SK-N-SH (cell line): ENCODE data around the gene CEP170. TPM values are rescaled to one million over a fixed set of nuclear protein-coding genes. Genes with fewer than 3 reads are reported as not detected.
"Not testable (repeated sequence)": the region's sequence is repeated elsewhere in the genome, so short reads cannot be mapped to it uniquely, and the experiment has no call there.

Experiments
- CTCF ChIA-PET: fragments of 300-600, 350-600 bp; formaldehyde crosslinking; extraction: SDS; loops from one replicate; lab custom pipeline; 2021; lab: Yijun Ruan, JAX
- POLR2A ChIA-PET: fragments of 350-600 bp; sonication (Branson Sonifier 250); formaldehyde crosslinking; extraction: SDS; loops from one replicate; lab custom pipeline; 2020; ENCODE audit warnings: antibody characterized with exemption, inconsistent platforms; lab: Yijun Ruan, JAX
- DNase-seq: peaks from one replicate; pipeline ENCODE4 v3.0.0; 2012
- H2AFZ ChIP-seq: fragments of 200-600 bp; sonication (generic); 2 replicates; pipeline ENCODE4 v1.8.1; 2016; ENCODE audit warnings: antibody characterized with exemption, mild to moderate bottlenecking, low read depth
- H3F3A ChIP-seq: fragments of 200-600 bp; sonication (generic); replicated peaks from 2 replicates; pipeline ENCODE3; 2016; ENCODE audit warnings: antibody characterized with exemption, mild to moderate bottlenecking; ENCODE audit not compliant: insufficient read depth
- H3K27ac ChIP-seq, 2 experiments: fragments of 200-500 bp in 1 of 2; fragments of 200-600 bp in 1 of 2; sonication (Bioruptor generic) in 1 of 2; sonication (generic), shearing (Covaris generic) in 1 of 2; 2 replicates each; pipeline versions ENCODE4 v1.5.1 to v1.6.1; 2014 to 2016; ENCODE audit warnings: low read depth in 2 of 2, inconsistent platforms in 1 of 2, low read length in 1 of 2, mild to moderate bottlenecking in 1 of 2, mixed read lengths in 1 of 2
- H3K27me3 ChIP-seq: fragments of 200-600 bp; sonication (generic), shearing (Covaris generic); 2 replicates; pipeline ENCODE4 v1.6.1; 2016; ENCODE audit warnings: mixed run types; ENCODE audit not compliant: insufficient read depth
- H3K36me3 ChIP-seq, 2 experiments: fragments of 200-500 bp in 1 of 2; fragments of 200-600 bp in 1 of 2; sonication (Bioruptor generic) in 1 of 2; sonication (generic) in 1 of 2; replicated peaks in 1 of 2; 2 replicates each; pipeline versions ENCODE3 to v1.5.1; 2014 to 2016; ENCODE audit warnings: low read length in 1 of 2, mild to moderate bottlenecking in 1 of 2; ENCODE audit not compliant: insufficient read depth in 2 of 2, control insufficient read depth in 1 of 2
- H3K4me1 ChIP-seq, 2 experiments: fragments of 200-500 bp in 1 of 2; fragments of 200-600 bp in 1 of 2; sonication (Bioruptor generic) in 1 of 2; sonication (generic), shearing (Covaris generic) in 1 of 2; 2 replicates each; pipeline versions ENCODE4 v1.5.1 to v1.6.1; 2014 to 2016; ENCODE audit warnings: low read depth in 1 of 2, low read length in 1 of 2, mixed run types in 1 of 2; ENCODE audit not compliant: insufficient read depth in 2 of 2, control insufficient read depth in 1 of 2
- H3K4me2 ChIP-seq: fragments of 200-600 bp; sonication (generic), shearing (Covaris generic); 2 replicates; pipeline ENCODE4 v1.6.1; 2017; ENCODE audit warnings: mixed run types
- H3K4me3 ChIP-seq, 2 experiments: fragments of 200-500 bp in 1 of 2; fragments of 200-600 bp in 1 of 2; sonication (Bioruptor generic) in 1 of 2; sonication (generic), shearing (Covaris generic) in 1 of 2; 2 replicates each; pipeline versions ENCODE4 v1.5.1 to v1.8.1; 2014 to 2016; ENCODE audit warnings: low read depth in 2 of 2, inconsistent platforms in 1 of 2, low read length in 1 of 2, mild to moderate bottlenecking in 1 of 2, mixed read lengths in 1 of 2, moderate library complexity in 1 of 2
- H3K79me2 ChIP-seq: fragments of 200-600 bp; sonication (generic); 2 replicates; pipeline ENCODE4 v1.8.1; 2017; ENCODE audit warnings: mild to moderate bottlenecking; ENCODE audit not compliant: insufficient read depth
- H3K9ac ChIP-seq: fragments of 200-600 bp; sonication (generic); 2 replicates; pipeline ENCODE4 v1.6.1; 2017; ENCODE audit warnings: mixed run types
- H3K9me2 ChIP-seq: fragments of 200-600 bp; sonication (generic); 2 replicates; pipeline ENCODE4 v1.6.1; 2017; ENCODE audit warnings: mixed run types
- H3K9me3 ChIP-seq: fragments of 200-600 bp; sonication (generic); 2 replicates; pipeline ENCODE4 v1.6.1; 2017; ENCODE audit warnings: mixed run types, mild to moderate bottlenecking, moderate library complexity
- H4K20me1 ChIP-seq: fragments of 200-600 bp; sonication (generic); 2 replicates; pipeline ENCODE4 v1.6.1; 2017; ENCODE audit warnings: mild to moderate bottlenecking, mixed run types; ENCODE audit not compliant: insufficient read depth
- FOXM1 ChIP-seq: IDR thresholded peaks from 2 replicates; pipeline ENCODE4 v1.4.0; 2012; ENCODE audit warnings: low read depth, mild to moderate bottlenecking
- NFIC ChIP-seq: IDR thresholded peaks from 2 replicates; pipeline ENCODE4 v1.4.0; 2012; ENCODE audit warnings: borderline replicate concordance
- RAD21 ChIP-seq: IDR thresholded peaks from 2 replicates; pipeline ENCODE4 v1.6.1; 2012; ENCODE audit warnings: mild to moderate bottlenecking, low read length
- RFX5 ChIP-seq: IDR thresholded peaks from 2 replicates; pipeline ENCODE4 v1.6.1; 2012; ENCODE audit warnings: mild to moderate bottlenecking, improper control_type of control experiment, low read length
- TAF1 ChIP-seq: IDR thresholded peaks from 2 replicates; pipeline ENCODE4 v1.6.1; 2012; ENCODE audit warnings: low read depth, mild to moderate bottlenecking, low read length, moderate library complexity, borderline replicate concordance
- YY1 ChIP-seq: IDR thresholded peaks from 2 replicates; pipeline ENCODE4 v1.4.0; 2012; ENCODE audit warnings: low read depth, mild to moderate bottlenecking
- WGBS: methylation state at CpG from one replicate; pipeline ENCODE4 v1.1.6; 2017; ENCODE audit warnings: low lambda C conversion rate; 5-methylcytosine and 5-hydroxymethylcytosine counted together
- polyA plus RNA-seq, 3 experiments: library from polyadenylated mRNA; depleted of rRNA; stranded (reverse); fragments of >200 nt; gene quantifications; 2 replicates each; pipeline ENCODE4 v1.2.3, GENCODE V29; 2012
- TF ChIP-seq, protein P1 (sequence below): IDR thresholded peaks from 2 replicates; pipeline ENCODE4; 2012
- TF ChIP-seq, protein P2 (sequence below): IDR thresholded peaks from 2 replicates; pipeline ENCODE4 v1.4.0; 2012; ENCODE audit warnings: low read depth, borderline replicate concordance
- TF ChIP-seq, protein P3 (sequence below): IDR thresholded peaks from 2 replicates; pipeline ENCODE4 v1.4.0; 2012; ENCODE audit warnings: low read depth, borderline replicate concordance

Gene CEP170
- polyA plus RNA-seq, 1 of the 3 experiments (the other 2 are of a cell fraction) = 67.2 TPM

DNA sequence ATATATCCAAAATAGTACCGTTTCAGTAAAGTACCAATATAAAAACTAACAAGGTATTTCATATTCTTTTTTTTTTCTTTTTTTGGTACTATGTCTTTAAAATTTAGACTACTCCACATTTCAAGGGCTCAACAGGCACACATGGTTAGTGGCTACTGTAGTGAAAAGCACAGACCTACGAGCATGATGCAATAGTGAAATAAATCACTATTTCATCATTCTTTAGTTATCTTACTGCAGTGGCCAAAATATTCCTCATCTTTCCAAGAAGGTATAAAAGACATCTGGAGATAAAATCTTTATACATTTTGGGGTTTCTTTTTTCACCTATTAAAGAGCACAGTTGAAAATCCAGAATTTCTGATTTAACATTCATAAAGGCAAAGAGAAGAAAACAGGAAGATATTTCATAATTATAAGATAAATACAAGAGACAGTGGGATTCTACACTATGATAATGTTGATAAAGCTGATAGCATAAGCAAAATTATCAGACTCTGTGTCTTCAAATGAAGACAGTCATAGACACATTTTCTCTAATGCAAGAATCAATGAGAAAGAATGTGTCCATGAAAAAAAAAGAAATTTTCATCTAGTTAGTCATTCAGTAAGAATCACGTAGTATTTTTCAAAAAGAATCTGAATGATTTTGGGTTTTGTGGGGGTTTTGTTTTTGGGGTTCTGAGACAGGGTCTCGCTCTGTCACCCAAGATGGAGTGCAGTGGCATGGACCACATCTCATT is 41.9 kb downstream of the CEP170 start (continued):
- TF ChIP-seq, protein P1, sequence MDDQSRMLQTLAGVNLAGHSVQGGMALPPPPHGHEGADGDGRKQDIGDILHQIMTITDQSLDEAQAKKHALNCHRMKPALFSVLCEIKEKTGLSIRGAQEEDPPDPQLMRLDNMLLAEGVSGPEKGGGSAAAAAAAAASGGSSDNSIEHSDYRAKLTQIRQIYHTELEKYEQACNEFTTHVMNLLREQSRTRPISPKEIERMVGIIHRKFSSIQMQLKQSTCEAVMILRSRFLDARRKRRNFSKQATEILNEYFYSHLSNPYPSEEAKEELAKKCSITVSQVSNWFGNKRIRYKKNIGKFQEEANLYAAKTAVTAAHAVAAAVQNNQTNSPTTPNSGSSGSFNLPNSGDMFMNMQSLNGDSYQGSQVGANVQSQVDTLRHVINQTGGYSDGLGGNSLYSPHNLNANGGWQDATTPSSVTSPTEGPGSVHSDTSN = peak; percentile 11; the same call in 1 of the 2 replicates
- TF ChIP-seq TAF1 (no peak), RAD21 (no peak), FOXM1 (no peak), YY1 (no peak), RFX5 (no peak)
- TF ChIP-seq, protein P2, sequence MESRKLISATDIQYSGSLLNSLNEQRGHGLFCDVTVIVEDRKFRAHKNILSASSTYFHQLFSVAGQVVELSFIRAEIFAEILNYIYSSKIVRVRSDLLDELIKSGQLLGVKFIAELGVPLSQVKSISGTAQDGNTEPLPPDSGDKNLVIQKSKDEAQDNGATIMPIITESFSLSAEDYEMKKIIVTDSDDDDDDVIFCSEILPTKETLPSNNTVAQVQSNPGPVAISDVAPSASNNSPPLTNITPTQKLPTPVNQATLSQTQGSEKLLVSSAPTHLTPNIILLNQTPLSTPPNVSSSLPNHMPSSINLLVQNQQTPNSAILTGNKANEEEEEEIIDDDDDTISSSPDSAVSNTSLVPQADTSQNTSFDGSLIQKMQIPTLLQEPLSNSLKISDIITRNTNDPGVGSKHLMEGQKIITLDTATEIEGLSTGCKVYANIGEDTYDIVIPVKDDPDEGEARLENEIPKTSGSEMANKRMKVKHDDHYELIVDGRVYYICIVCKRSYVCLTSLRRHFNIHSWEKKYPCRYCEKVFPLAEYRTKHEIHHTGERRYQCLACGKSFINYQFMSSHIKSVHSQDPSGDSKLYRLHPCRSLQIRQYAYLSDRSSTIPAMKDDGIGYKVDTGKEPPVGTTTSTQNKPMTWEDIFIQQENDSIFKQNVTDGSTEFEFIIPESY = no peak
- TF ChIP-seq, protein P3, sequence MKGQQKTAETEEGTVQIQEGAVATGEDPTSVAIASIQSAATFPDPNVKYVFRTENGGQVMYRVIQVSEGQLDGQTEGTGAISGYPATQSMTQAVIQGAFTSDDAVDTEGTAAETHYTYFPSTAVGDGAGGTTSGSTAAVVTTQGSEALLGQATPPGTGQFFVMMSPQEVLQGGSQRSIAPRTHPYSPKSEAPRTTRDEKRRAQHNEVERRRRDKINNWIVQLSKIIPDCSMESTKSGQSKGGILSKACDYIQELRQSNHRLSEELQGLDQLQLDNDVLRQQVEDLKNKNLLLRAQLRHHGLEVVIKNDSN = no peak

DNA sequence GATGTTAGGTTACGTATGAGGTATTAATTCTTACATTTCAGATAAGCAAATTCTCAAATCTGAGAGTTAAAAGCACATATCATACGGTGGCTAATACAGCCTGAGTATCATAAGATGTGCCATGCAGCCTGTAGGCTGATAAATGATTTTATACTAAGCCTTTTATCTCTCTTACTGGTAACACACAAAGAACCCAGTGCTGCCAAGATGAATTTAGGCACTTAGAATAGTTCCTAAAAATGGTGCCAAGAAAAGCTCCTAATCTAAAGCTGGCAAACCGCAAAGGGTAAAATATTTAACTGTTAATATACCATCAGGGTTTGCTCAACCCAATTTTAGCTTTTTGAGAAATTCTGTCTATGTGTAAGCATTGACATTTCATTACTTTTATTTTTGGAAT is 43.1 kb downstream of the CEP170 start:
- DNase-seq, H3K4me2 ChIP-seq, H2AFZ ChIP-seq, H3K4me3 ChIP-seq, H3K9me3 ChIP-seq, POLR2A ChIA-PET, H3K9ac ChIP-seq, H3K9me2 ChIP-seq, CTCF ChIA-PET, H3K27me3 ChIP-seq: not testable (repeated sequence)
- WGBS = 66% methylated on average over 3 of the region's 3 CpGs
- Histone ChIP-seq H3K79me2 (peaks cover 80% of the 10 kb centered on the region), H4K20me1 (peaks cover 17% of the 10 kb centered on the region; the same call in 1 of the 2 replicates), H3F3A (peaks cover 56% of the 10 kb centered on the region), H3K4me1 (peaks cover 2 to 20% of the 10 kb centered on the region in 2 experiments; a peak in 3 of 4 replicates), H3K36me3 (peaks cover 14 to 52% of the 10 kb centered on the region in 2 experiments), H3K27ac (peak overlapping the region; percentile 58 to 83; a peak in 3 of 4 replicates)
- TF ChIP-seq, protein P1 = 0 out of 2 replicates have a peak, but pooled peaks have one; percentile 15
- peak; percentile 28; the same call in 1 of the 2 replicates for TF ChIP-seq NFIC
